MG63 (cell line): Measurements from ENCODE around the gene APOBEC2. TPM values are rescaled to one million over a fixed set of nuclear protein-coding genes. Genes with fewer than 3 reads are reported as not detected.

Experiments used
- DNase-seq: peaks from one replicate; pipeline ENCODE4 v3.0.0-alpha.2; 2020
- H3K27me3 ChIP-seq: fragments of 250-450 bp; sonication (Bioruptor Pico); 2 replicates; pipeline ENCODE4 v1.5.1; 2020; ENCODE audit warnings: mild to moderate bottlenecking, moderate library complexity
- H3K36me3 ChIP-seq: fragments of 250-450 bp; sonication (Bioruptor Pico); 2 replicates; pipeline ENCODE4 v1.5.1; 2020; ENCODE audit warnings: mild to moderate bottlenecking, moderate library complexity
- H3K4me3 ChIP-seq: fragments of 250-450 bp; sonication (Bioruptor Pico); 2 replicates; pipeline ENCODE4 v1.5.1; 2020; ENCODE audit warnings: mild to moderate bottlenecking, moderate library complexity
- H3K9me3 ChIP-seq: fragments of 250-450 bp; sonication (Bioruptor Pico); 2 replicates; pipeline ENCODE4 v1.5.1; 2020; ENCODE audit warnings: mild to moderate bottlenecking, moderate library complexity
- total RNA-seq: library from RNA; depleted of rRNA; stranded (reverse); fragments of >200 nt; shearing (Covaris generic); gene quantifications from 2 replicates; pipeline ENCODE4 v1.2.3, GENCODE V29; 2014; ENCODE audit warnings: low replicate concordance

The APOBEC2 gene
- total RNA-seq, 1 experiment from 2014 or later, result not detected

DNA sequence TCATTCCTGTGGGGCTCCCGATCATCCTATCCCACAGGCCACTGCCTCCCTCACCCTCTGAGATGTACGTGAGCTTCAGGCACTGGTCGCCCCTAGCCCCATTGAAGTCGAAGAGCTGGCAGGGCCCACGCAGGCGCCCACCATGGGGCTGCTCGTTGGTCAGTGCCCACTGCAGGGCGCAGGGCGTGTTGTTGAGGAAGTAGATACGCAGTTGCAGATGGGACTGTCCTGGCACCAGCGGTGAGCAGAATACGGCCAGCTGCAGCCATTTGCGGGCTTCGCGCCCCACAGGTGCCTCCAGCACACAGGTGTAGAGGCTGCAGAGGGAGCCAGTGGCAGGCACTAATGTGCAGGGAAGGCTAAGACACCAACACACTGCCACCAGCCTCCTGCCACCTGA, 20.2 kb upstream of the APOBEC2 start:
- no peaks in the 10 kb centered on the region for H3K9me3 ChIP-seq
- H3K27me3 ChIP-seq, result no peaks in the 10 kb centered on the region
- no peak for DNase-seq
- H3K36me3 ChIP-seq, result no peaks in the 10 kb centered on the region
- no peak overlapping the region for H3K4me3 ChIP-seq

DNA sequence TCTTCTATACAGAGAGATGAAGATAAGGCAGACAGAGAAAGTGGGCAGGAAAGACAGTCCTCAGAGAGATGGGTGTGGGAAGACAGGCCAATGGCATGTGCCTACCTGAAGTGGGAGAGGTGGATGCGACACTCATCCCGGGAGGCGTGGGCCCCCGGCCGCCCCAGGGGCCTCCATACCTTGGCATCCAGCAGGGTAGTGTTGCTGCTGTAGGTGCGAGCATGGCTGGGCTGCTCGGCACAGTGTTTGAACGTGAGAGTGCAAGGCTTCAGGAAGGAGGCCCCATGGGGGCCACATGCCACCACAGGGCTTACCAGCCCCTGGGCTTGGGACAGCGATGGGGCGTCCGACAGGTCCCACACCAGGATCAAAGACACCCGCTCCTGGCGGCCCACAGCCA, 19.2 kb upstream of the APOBEC2 start:
- Histone ChIP-seq H3K9me3 (no peaks in the 10 kb centered on the region), H3K36me3 (no peaks in the 10 kb centered on the region), H3K27me3 (no peaks in the 10 kb centered on the region), H3K4me3 (no peak overlapping the region)
- no peak for DNase-seq

DNA sequence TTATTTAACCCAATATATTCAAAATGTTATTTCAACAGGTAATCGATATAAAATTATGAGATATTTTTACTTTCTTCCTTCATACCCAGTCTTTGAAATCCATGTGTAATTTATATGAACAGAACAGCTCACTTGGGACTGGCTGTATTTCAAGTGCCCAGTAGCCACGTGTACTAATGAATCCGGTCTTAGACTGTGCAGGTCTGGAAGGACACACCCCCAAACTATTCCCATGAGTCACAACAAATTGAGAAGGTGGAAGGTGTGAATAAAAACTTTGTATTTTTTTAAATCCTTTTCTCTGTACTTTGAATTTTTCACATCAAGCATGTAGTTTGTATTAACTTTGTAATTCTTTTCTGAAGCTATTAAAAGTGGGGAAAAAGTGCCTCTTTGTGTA, 16.8 kb upstream of the APOBEC2 start:
- DNase-seq, result no peak
- no peaks in the 10 kb centered on the region for H3K9me3 ChIP-seq
- H3K36me3 ChIP-seq, result no peaks in the 10 kb centered on the region
- no peaks in the 10 kb centered on the region for H3K27me3 ChIP-seq
- H3K4me3 ChIP-seq, result no peak overlapping the region

DNA sequence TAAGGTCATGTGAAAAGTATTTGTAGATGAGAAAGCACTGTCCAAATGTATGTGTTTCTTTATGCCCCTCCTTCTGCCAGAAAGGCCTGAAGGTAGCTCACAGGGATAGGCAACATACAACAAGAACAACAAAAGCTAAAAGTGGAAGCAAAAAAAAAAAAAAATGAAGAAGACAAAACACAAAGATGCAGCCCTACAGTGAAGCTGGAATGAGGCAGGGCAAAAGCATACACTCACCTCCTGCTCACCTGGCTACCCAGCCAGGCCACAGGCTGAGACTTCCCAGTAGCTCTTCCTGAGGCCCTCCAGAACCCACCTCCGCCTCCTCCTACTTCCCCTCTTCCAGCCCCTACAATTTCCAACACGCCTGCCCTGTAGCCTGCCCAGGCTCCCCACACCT, 16.4 kb upstream of the APOBEC2 start:
- H3K27me3 ChIP-seq, result no peaks in the 10 kb centered on the region
- no peak overlapping the region for H3K4me3 ChIP-seq
- no peaks in the 10 kb centered on the region for H3K36me3 ChIP-seq
- no peaks in the 10 kb centered on the region for H3K9me3 ChIP-seq
- no peak for DNase-seq

DNA sequence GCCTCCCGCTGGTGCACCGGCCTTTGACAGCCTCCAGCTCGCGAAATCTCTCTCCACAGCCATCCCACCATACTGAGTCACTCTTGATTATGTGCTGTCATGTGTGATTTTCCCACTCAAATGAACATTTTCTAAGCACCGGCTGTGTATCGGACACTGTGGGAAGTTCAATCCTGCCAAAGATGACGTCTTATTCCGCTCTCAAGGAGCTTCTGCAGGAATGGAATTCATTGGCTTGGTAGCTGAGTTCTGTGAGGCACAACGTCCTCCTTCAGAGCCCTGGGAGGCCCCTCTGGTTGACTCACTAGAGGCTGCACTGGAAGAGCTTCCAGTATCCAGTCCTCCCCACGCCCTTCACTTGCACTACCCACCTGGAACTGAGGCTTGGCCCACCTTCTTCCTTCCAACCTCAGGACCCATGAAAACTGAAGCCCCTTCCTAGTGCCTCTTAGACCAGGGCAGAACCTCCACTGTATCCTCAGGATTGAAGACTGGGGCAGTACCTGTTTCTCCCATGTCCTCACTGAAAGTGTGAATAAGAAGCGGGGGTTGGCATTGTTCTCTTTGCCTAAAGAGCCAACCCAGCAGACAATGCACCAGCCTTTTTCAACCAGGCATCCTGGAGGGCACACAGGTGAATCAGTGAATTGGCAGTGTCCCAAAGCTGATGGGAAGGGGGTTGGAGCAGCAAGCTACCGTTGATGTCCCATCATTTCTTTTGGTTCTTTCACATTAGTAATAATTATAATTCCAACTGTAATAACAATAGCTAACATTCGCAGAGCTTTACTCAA, 15.7 kb upstream of the APOBEC2 start:
- DNase-seq, result no peak
- Histone ChIP-seq H3K36me3 (no peaks in the 10 kb centered on the region), H3K27me3 (no peaks in the 10 kb centered on the region), H3K9me3 (no peaks in the 10 kb centered on the region), H3K4me3 (no peak overlapping the region)

- Histone ChIP-seq H3K9me3 (no peaks in the 10 kb centered on the region), H3K36me3 (no peaks in the 10 kb centered on the region), H3K4me3 (no peak overlapping the region), H3K27me3 (no peaks in the 10 kb centered on the region)
- DNase-seq, result no peak
Observed at GRCh38 chr6:41038205-41038604, 14.8 kb upstream of the APOBEC2 start.

DNA sequence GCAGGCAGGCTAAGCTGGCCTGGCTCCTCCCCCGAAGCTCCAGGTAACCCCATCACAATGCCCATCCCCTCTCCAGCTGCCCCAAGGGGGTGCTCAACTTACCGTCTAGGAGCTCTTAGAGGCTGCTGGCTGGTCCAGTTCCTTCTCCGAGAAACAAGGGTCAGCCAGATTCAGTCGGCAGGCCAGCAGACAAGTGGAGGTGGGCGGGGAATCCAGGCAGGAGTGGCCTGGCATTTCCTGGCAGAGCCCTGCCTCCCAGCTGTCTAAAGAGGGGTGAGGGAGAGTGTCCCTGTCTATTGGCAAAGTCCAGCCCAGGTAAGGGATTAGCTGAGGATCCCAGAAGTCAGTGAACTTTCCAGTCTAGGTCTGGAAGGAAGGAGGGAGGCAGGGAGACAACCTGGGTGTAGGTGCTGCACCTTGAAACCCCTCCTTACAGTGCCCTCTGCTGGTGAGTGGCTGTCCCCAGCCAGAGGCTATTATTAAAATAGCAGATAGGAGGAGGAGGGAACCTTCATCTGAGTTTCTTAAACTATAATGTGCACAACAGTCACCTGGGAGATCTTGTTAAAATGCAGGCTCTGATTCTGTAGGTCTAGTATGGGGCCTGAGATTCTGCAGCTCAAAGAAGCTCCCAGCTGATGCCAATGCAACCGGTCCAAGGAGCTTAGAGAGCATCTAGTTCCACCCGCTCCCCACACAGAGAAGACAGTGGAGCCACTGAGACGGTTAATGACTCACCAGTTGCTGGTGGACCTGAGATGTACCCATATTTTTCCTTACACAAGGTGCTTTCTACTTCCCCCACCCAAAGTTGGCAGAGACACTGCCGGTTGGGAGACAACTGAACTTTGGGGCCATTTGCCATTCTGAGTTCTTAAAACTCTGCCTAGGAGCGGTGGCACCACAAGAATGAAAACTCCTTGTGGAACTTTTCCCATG, 13.7 kb upstream of the APOBEC2 start, which contains the start of gene UNC5CL:
Gene UNC5CL, minus strand, starts transcription at position 162 of the 939 bp plus-strand sequence. CDS start 4,147 bp downstream, outside the sequence.
- peak; percentile 11 for DNase-seq
- H3K4me3 ChIP-seq, result no peak within 1 kb of the TSS

GRCh38 chr6:41040101-41040939, 12.7 kb upstream of the APOBEC2 start:
- Histone ChIP-seq H3K4me3 (no peak overlapping the region), H3K36me3 (no peaks in the 10 kb centered on the region), H3K27me3 (no peaks in the 10 kb centered on the region), H3K9me3 (no peaks in the 10 kb centered on the region)
- DNase-seq, result peak; percentile 55

More for the DNA sequence above, 13.7 kb upstream of the APOBEC2 start, which contains the start of gene UNC5CL:
- H3K36me3 ChIP-seq, result no peaks in the 10 kb centered on the region
- H3K9me3 ChIP-seq, result no peaks in the 10 kb centered on the region
- no peaks in the 10 kb centered on the region for H3K27me3 ChIP-seq

DNA sequence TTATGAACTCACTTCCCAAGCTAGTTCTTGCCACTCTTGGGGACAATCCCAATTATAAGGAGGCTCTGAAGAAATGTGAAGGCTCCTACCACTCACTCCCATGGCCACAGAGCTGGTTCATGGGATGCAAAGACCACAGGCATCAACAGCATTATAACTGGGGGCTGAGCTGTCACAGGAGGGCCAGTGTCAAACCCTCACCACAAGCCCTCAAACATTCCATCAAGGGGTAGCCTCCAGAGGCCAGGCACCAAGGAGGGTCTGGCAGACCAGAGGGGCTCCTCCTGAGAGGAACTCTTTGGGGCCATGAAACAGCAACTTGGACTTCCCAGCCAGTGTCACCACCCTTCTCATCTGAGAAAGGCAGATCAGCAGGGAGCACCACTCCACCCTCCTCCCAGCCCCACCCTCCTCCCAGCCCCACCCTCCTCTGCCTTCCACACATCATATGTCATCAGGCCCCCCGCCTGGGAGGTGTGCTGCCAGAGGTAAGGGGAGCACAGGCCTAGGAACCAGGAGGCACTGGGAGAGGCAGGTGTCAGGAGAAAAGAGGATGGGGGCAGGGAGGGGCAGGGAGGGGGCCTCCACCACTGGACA, 12.0 kb upstream of the APOBEC2 start:
- no peak for DNase-seq
- Histone ChIP-seq H3K36me3 (no peaks in the 10 kb centered on the region), H3K9me3 (no peaks in the 10 kb centered on the region), H3K4me3 (no peak overlapping the region), H3K27me3 (no peaks in the 10 kb centered on the region)

- DNase-seq, result no peak
- Histone ChIP-seq H3K27me3 (no peaks in the 10 kb centered on the region), H3K9me3 (no peaks in the 10 kb centered on the region), H3K36me3 (no peaks in the 10 kb centered on the region), H3K4me3 (no peak within 1 kb of the TSS)
Observed at GRCh38 chr6:41042226-41043055, 10.6 kb upstream of the APOBEC2 start, which contains the start of gene TSPO2. Gene TSPO2, plus strand, starts transcription at chr6:41042467. Its CDS starts 519 bp downstream, at chr6:41042986.

- Histone ChIP-seq H3K4me3 (no peak overlapping the region), H3K27me3 (no peaks in the 10 kb centered on the region), H3K9me3 (no peaks in the 10 kb centered on the region), H3K36me3 (no peaks in the 10 kb centered on the region)
- no peak for DNase-seq
Observed at GRCh38 chr6:41043151-41043550, 9.9 kb upstream of the APOBEC2 start.

GRCh38 chr6:41045664-41046063, 7.3 kb upstream of the APOBEC2 start:
- Histone ChIP-seq H3K4me3 (no peak overlapping the region), H3K9me3 (no peaks in the 10 kb centered on the region), H3K36me3 (no peaks in the 10 kb centered on the region), H3K27me3 (no peaks in the 10 kb centered on the region)
- no peak for DNase-seq

DNA sequence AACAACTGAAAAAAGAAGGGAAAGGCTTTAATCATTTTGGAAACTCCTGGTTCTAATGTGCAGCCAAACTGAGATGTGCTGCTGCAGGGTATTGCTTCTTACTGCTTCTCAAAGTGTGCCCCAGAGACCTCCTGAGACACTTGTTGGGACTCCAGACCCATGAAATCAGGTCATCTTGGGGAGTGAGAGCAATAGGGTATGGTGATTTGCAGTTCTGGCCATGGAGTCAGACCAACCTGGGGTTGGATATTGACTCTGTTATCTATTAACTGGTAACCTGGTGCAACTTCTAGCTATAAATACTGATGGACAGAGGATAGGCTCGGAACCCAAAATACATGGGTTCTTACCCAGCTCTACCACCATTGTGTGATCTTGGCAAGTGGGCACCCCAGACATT, 6.9 kb upstream of the APOBEC2 start:
- DNase-seq, result no peak

GRCh38 chr6:41047306-41047705, 5.7 kb upstream of the APOBEC2 start:
- no peak for DNase-seq
- no peaks in the 10 kb centered on the region for H3K27me3 ChIP-seq
- no peak overlapping the region for H3K4me3 ChIP-seq
- H3K9me3 ChIP-seq, result no peaks in the 10 kb centered on the region
- H3K36me3 ChIP-seq, result no peaks in the 10 kb centered on the region

More for the DNA sequence above, 6.9 kb upstream of the APOBEC2 start:
- Histone ChIP-seq H3K27me3 (no peaks in the 10 kb centered on the region), H3K9me3 (no peaks in the 10 kb centered on the region), H3K36me3 (no peaks in the 10 kb centered on the region), H3K4me3 (no peak overlapping the region)
